HG03469 (cell line): ENCODE results near the gene MMP3.
A peak's percentile ranks its signal among the peaks of the same experiment; 100 is the strongest.
"Not testable (repeated sequence)": the region's sequence is repeated elsewhere in the genome, so short reads cannot be mapped to it uniquely, and the experiment has no call there.

ENCODE experiments used
- ATAC-seq: cut with Tn5 transposase; IDR thresholded peaks from one replicate; pipeline ENCODE4 v1.9.1; 2021; ENCODE audit warnings: mild to moderate bottlenecking, moderate library complexity, moderate number of reproducible peaks; ENCODE audit not compliant: unreplicated experiment

Gene MMP3

DNA sequence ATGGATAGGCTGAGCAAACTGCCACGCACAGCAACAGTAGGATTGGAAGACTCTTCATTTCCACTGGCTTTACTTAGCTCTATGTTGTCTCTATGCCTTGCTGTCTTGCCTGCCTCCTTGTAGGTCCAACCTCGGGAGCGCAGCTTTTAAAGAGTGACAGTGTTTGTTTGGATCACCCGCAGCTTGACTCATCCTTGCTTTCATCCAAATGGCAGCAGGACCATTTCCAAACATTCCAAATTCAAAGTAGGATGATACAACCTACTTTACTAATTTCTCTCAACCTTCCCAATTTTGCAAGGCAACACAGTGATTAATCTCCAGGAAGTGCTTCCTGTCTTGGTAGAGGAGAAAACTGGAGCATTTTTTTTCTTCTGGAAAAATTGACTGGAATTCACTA is at the start of gene MMP3:
MMP3 (minus strand) TSS at position 121 of the 400 bp plus-strand sequence; CDS start at position 58, 63 bp downstream.
- no peak for ATAC-seq

DNA sequence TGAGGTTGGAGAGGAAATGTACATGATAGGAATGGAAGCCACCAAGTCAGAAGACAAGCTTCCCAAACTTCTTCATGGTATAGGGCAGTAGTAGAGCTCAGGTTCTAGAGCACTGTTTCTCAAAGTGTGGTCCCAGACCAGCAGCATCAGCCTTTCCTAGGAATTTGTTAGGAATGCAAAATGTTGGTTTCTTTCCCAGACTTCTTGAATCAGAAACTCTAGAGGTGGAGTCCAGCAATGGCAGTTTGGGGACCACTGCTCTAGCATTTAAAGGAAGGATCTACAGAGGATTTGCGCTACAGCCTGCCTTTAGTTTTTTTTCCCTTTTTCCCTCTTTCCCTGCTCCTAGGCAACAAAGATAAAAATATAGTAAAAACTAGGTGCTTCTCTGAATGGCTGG is 48.3 kb upstream of the MMP3 start:
- no peak for ATAC-seq

DNA sequence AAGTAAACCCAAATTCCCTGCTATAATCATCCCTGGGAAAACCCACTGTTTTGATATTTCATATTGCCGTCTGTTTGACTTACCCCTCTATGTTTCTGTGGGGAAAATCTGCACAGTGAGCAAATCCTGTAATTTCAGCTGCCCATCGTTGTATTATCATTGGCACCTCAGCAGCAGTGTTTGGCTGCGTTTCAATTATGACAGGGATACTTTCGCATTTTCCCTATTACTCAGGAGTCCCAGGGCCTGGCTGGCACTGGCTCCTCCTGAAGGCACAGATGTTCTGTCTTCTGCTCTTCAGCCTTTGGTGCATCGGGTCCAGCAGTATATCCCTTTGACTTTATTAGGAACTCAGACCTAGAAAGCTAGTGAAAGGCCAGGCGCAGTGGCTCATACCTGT is 43.6 kb upstream of the MMP3 start:
- ATAC-seq: no peak

DNA sequence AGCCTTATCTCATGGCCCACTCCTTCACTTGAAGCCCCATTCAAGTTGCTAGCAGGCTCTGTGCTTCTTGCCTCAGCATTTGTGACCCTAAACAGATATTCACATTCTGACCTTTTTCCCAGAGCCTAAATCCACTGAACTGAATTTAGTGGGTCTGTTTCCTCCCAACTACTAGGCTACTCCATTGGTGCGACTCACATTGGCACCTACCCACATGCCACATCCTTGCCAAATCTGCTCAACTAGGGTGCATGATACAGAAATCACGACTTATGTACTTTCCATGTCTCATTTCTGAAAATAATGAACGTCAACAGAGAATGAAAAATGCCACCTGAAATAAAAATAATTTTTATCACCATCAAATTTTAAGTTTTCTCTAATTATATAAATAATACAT is 39.7 kb upstream of the MMP3 start:
- ATAC-seq: no peak

DNA sequence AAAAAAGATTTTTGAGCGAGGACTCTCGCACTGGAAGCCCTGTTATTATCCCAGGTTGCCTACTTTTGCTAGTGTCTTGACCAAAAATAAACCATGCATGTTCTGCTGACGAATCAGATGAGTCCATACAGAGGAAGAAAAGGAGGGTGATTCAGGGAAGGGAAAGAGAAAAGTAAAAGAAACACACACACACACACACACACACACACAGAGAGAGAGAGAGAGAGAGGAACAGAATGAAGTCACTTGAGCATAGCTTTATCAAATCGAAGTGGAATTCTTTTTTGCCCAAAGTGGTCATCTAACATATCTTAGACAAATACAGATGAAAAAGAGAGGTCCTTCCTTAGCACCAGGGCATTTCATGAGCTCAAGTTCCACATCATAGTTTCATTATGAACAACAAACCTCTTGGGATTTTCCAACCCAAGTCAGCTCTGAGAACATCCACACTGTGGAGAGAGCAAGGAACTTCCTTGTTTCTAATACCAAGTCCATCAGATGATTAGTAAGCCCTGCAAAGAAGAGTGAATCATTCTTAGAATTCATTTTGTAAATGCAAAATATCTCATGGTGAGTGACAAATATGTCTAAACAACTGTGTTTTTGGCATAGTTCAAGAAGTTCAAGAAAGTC is 39.1 kb upstream of the MMP3 start:
- ATAC-seq: peak; percentile 85

DNA sequence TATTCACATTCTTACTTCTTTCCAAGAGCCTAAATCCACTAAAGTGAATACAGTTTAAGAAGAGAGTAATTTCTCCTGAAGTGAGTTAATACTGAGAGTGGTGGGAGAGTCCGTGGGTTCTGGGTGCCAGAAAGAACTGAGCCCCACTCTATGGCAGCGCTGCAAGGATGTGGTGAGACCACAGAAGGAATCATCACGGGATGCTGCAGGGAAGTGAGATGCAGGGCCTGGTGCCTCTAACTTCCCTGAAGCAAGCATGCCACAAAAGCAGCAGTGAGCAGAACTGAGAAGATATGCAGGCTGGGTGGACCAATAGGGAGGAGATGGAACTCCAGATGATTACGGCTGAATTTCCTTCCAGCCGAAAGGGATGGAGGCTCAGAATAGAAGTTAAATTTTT is 36.4 kb upstream of the MMP3 start:
- no peak for ATAC-seq

DNA sequence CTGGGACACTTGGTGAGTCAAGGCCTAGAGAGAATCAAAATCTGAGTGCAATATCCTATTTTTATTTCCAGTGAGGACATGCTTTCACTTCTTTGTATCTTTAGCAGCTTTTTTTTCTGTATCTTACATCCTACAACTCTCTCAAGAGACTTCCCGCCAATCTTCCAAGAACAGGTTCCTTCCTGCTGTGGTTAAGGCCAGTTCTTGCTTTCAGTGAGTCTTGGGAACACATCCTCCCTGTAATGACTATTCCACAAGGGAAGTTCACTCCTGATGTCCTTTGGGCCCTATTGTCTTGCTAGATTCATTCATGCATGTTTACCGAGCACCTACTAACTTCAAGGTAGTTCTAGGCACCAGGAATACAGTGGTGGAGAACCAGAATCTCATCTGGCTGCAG is 35.2 kb upstream of the MMP3 start:
- no peak for ATAC-seq

DNA sequence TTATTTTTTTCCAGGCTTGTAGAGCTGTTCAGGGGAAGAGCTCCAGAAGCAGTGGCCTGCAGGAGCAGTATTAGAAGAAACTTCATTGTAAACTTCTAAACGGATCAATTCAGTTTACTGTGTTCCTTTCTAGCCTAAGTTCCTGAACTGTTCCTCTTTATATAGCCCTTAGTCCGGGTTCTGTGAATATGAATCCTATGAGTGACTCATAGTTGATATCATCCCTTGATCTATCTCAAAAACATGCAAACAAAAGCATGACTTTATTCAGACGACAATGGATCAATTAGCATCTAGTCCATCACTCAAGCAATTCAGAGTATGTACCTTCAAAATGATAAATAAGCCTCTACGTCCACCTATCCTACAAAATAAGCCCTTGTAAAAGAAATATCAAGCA is 31.4 kb upstream of the MMP3 start, which contains the start of gene MMP12:
MMP12 (minus strand) TSS at position 131 of the 400 bp plus-strand sequence; CDS start at position 86, 45 bp downstream.
- no peak for ATAC-seq

DNA sequence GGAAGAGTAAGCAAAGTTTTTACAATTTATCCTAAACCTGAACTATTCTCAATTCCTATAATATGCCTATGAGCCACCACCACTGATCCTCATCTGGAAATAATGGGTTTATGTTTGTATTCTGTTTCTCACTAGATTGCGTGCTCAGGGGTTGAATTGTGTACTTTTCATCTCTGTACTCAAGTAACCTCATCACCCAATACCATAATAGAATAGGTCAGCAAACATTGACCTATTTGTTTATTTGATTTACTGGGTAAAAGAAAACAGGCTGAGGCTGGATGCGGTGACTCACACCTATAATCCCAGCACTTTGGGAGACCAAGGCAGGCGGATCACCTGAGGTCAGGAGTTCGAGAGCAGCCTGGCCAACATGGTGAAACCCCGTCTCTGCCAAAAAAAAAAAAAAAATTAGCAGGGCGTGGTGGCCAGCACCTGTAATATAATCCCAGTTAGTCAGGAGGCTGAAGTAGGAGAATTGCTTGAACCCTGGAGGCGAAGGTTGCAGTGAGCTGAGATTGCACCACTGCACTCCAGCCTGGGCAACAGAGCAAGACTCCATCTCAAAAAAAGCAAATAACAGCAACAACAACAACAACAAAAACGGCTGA is 26.1 kb upstream of the MMP3 start:
- not testable (repeated sequence) for ATAC-seq

DNA sequence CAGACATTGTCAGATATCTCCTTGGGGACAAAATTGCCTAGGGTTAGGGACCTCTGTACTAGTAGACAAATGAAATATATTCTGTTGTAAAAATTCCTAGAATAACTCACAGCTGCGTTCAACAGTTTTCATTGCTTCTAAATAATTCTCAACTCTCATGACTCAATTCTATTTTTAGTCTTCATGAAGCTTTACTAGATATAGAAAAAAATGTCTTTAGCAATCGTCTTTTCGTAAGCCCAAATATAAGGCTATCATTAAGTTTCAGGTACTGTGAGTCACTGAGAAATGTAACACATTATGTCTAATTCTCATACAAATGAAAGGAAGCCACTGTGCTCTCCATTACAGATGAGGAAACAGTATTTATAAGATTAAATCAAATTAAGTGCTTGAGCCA is 24.9 kb upstream of the MMP3 start:
- ATAC-seq: no peak

DNA sequence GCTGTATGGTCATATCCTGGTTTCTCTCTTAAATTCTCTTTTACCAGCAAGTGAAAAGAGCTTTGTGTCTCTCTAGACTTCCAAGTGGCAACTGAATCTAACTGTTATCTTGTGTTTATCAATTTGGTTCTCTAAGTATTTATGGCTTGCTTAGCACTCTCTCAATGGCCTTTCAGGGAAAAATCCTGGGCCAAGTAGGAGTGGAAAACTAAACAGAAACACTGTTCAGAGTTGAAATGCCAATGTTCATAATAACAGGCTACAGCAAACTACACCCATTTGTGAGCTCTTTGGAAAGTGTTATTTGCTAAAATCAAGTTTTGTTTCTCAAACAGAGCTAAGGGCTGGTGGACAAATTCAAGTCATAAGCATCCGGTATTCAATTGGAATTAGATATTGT is 21.3 kb upstream of the MMP3 start:
- no peak for ATAC-seq

DNA sequence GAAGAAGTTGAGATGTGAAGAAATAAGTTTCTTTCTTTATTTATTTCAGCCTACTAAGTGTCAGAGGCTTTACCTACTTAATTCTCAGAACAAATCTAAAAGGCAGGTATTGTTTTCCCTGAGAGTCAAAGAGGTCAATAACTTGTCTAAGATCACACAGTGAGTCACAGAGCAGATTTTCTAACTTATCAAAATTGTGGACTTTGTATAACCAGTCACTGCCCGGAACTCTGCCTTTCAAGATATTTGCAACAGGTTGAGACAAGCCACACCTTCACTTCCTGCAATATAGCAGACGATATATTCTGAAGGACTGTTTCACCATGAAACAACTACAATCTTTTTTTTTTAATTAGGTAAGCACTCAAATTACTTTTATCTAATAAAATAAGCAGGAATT is 10.5 kb upstream of the MMP3 start:
- ATAC-seq: no peak

DNA sequence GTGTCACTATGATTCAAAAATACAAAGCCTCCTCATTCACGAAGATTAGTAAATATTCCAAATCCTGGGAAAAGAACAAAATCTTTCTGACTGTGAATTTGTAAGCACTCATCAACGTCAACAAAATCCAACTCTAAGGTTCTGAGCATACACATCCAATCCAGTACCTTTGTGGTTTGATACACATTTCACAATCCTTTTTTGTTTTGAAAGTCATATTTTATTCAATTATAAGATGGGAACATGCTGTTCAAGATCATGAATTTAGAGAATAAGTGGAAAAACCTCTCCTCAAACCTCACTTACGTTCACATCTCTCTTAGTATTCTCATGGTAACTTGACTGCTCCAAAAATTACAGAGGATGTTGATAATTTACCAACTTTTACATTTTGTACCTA is 9.6 kb upstream of the MMP3 start:
- ATAC-seq: no peak

DNA sequence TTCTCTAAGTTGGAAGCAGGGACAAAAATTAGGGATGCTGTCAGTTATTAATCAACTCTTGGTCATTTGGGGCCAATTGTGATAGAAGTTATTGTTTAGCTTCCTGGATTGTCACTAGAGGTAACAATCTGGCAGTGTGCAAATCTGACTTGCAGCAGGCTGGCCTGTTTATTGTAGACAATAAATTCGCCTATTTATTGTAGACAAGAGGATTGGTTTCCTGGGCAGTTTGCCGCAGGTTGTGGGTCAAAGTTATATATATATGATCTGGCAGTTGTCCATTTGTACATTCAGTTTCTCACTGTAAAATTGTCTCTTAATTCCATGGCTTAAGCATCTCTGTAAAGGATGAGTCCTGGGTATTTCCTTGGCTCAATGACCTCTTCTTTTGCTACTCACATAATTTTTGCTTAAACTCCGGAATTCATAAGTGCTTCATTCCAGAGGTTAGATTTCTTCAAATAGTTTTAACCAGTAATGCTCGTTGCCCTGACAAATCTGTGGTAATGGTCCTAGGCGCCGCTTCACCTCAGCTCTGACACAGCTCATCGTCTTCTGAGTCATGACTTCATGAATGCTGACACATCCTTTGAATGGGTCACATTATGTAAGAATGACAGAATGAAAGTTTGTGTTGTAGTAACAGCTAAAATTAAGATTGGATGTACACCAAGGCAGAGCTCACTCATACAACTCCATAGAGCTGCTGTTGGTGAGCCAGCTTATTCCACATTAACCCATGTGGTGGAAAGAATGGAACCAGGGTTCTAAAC is 7.8 kb upstream of the MMP3 start:
- ATAC-seq: no peak

DNA sequence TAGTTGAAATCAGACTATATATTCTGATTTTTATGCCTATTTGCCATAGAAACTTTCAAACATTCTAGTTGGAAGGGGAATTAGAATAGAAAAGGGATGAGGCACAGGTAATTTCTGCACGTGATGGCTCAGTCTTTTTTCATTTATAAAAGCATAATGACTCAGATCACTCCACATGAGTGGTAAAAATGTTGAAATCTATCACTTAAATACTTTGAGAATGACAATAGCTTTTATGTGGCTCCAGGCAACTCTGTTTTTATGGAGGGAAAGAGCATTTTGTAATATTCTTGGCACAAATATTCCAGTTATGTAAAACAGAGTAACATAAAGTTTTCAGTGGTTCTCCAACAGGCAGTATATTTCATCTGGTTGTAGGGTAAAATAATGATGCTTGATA is 5.9 kb upstream of the MMP3 start:
- no peak for ATAC-seq

DNA sequence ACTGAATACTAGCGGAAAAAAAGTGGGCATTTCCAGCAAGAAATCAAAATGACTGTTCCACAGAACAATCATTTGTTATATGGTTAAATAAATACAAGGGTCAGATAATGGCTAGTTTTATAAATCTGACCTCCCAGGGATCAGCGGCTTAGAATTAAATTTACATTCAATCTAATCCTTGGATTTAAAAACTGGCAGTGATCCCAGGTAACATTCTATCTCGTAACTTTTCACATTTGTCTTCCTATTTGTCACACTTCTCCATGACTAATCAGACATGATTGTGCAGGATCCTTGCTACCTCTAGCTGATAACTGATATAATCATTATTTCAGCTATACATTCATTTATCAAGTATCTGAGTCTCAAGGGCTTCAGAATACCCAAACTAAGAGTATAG is 2.9 kb upstream of the MMP3 start:
- ATAC-seq: no peak

DNA sequence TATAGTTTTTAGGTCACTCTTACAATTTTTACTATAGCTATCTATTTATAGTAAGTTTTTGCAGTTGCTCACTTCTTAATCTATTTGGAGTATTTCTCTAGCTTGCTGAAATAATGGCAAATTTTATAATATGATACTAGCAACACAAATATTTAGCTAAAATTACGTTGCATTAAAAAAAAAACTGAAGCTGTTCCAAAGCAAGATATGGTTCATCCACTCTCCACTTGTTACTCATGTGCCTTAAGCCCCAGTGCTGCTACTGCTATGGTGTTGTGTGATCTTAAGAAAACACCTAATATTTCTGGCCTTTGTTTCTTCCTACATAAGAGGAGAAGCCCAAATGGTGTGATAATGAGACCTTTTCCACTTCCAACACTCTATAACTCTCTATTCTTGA is 479 bp downstream of the MMP3 start:
- ATAC-seq: no peak

DNA sequence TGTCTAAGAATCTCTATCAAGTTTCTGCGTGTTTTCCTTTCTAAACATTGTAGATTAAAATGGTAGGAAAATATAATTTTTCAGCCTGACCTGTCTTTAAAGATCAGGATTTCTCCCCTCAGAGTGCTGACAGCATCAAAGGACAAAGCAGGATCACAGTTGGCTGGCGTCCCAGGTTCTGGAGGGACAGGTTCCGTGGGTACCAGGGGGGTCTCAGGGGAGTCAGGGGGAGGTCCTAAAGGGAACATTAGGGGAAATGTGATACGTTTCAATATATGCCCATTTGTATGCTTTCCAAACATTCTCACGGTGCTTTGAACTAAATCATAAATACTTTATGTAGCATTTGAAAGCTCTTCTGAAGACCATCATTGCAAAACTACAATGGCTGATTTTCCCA is 3.4 kb downstream of the MMP3 start:
- no peak for ATAC-seq

DNA sequence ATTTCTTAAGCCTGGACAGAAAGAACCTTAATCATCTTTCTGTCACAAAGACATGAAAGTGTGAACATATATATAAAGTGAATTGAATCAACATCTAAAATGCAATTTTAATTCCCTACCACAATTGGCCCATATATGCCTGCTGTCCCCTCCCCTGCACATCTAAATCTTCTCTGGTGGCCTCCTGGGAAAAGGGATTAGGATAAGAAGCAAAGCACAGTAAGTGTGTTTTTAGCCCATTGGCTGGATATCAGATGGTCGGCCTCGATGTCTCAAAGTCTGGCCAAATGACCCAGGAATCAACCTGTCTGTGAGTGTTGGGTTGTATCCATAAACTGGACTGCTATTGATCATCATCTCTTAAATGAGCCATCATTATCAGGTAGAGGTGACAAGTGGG is 5.8 kb downstream of the MMP3 start:
- ATAC-seq: no peak

DNA sequence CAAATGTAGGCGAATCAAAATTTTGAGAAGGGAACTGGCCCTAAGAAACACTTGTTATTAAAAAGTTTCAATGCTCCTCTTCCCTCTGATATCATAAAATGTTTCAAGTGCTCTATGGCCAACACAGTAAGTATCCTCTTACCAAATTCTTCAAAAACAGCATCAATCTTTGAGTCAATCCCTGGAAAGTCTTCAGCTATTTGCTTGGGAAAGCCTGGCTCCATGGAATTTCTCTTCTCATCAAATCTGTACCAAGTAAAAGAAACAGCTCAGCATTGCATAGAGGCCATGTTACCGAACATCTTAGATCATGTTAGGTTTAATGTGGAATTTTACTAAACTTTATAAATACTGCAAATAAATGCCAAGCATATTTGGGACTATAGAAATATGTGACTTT is 6.3 kb downstream of the MMP3 start:
- ATAC-seq: no peak

DNA sequence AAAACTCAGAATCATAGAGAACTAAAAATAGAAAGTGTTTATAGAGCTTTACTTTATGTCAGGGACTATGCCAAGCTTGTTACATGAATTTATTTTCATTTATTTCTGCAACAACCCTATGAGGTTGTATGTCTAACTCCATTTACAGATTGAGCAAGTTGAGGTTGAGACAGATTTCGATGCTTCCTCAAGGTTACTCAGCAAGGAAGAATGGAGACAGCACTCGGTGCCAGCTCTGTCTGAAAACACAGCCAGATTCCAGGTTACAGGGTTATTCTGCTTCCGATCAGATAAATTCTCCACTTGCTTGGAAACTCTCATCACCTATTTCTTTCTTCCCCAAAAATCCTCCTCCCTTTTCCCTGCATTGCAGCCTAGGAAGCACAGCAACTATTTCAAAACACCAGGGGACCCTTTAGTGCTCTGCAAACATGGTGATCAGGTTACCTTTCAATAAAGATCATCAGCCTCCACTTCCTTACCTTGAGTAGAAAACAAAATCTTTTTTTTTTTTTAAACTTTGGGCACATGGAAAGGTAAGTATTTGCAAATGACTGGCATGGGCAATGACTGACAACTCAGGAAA is 7.0 kb downstream of the MMP3 start:
- ATAC-seq: no peak

DNA sequence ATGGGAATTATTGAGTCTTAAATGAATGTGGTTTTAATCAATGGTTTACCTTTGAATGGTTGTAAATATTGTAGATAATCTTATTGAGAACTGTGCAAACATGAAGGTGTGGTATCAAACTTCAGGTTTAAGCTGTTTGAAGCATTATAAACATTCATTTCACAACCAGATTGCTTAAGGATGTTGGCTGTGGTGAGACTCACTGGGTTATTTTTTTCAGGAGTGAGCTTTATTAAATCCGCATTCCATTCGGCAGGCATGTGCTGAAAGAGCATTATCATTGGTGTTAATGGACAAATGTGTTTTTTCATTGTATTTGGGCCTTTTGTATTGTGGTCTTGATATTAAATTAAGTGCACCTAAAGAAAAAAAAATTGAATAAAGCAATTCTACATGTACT is 9.7 kb downstream of the MMP3 start:
- ATAC-seq: no peak
